BLaER1 treated with 17β-estradiol and CSF1 and Interleukin-3, amounts not matched to agents 10 nM and 100 nM (cell line): Measurements from ENCODE around the gene UGT1A10.
"Not testable (repeated sequence)": the region's sequence is repeated elsewhere in the genome, so short reads cannot be mapped to it uniquely, and the experiment has no call there.

Experiments used
- H3K27ac ChIP-seq, 11 experiments: shearing (Covaris generic); formaldehyde crosslinking; 2 replicates each; pipeline ENCODE4 v1.8.1; 2022
- H3K27me3 ChIP-seq, 11 experiments: shearing (Covaris generic); formaldehyde crosslinking; 2 replicates each; pipeline ENCODE4 v1.8.1; 2022
- H3K36me3 ChIP-seq, 11 experiments: shearing (Covaris generic); formaldehyde crosslinking; 2 replicates each; pipeline ENCODE4 v1.8.1; 2022
- H3K4me1 ChIP-seq, 10 experiments: shearing (Covaris generic); formaldehyde crosslinking; 2 replicates each; pipeline ENCODE4 v1.8.1; 2022
- H3K4me2 ChIP-seq, 11 experiments: shearing (Covaris generic); formaldehyde crosslinking; 2 replicates each; pipeline ENCODE4 v1.8.1; 2022
- H3K4me3 ChIP-seq, 10 experiments: shearing (Covaris generic); formaldehyde crosslinking; 2 replicates each; pipeline ENCODE4 v1.8.1; 2022
- H3K9ac ChIP-seq, 11 experiments: shearing (Covaris generic); formaldehyde crosslinking; 2 replicates each; pipeline ENCODE4 v1.8.1; 2022
- H3K9me3 ChIP-seq, 11 experiments: shearing (Covaris generic); formaldehyde crosslinking; replicated peaks in 1 of 11; 2 replicates each; pipeline ENCODE4 v1.8.1; 2022
- H4K20me1 ChIP-seq, 11 experiments: shearing (Covaris generic); formaldehyde crosslinking; 2 replicates each; pipeline ENCODE4 v1.8.1; 2022
- Cebpa-rat ChIP-seq, 11 experiments: shearing (Covaris generic); IDR thresholded peaks; 2 replicates each; pipeline ENCODE4 v1.8.1; 2022

UGT1A10 gene

GRCh38 chr2:233698740-233699139 is 62.5 kb downstream of the UGT1A10 start:
- Histone ChIP-seq H3K9ac (no peak overlapping the region), H3K4me1 (peaks cover 0 to 7% (median 0%) of the 10 kb centered on the region in 10 experiments; a peak in 3 of 20 replicates), H3K36me3 (no peaks in the 10 kb centered on the region), H3K4me3 (no peak overlapping the region), H3K27ac (no peak overlapping the region; a peak in 1 of 22 replicates), H4K20me1 (no peaks in the 10 kb centered on the region), H3K27me3 (no peaks in the 10 kb centered on the region), H3K4me2 (no peak overlapping the region), H3K9me3 (peaks cover 0 to 2% (median under 1%) of the 10 kb centered on the region in 11 experiments; a peak in 6 of 22 replicates)
- no peak for TF ChIP-seq Cebpa-rat (IDR thresholded peaks at IDR 0.05)

DNA sequence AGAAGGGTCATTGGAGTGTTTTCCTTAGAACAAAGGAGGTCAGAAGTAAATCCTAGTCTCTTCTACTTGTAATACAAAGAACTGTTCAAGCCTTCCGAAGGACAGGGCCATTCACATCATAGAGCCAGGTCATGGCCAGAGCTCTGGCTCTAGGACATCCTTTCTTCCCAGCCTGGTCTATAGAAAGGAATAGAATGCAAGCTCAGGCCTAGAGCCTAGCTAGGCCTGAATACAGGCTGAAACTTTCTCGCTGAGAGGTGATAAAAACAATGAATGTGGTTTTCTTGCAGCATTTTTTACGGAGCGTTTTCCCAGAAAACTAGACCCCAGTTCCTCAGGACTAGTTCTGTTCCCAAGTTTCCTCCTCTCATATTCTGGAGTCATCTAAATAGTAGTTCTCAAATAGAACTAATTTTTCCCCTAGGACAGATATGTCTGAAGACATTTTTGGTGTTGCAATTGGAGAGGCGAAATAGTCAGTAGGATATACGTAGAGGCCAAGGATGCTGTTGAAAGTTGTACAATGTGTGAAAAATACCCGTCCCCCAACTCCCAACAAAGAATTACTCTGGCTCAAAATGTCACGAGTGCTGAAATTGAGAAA is 63.3 kb downstream of the UGT1A10 start:
- no peak for TF ChIP-seq Cebpa-rat (IDR thresholded peaks at IDR 0.05)
- H4K20me1 ChIP-seq = no peaks in the 10 kb centered on the region
- no peaks in the 10 kb centered on the region for H3K27me3 ChIP-seq
- H3K4me3 ChIP-seq = no peak overlapping the region
- peaks cover 0 to 7% (median 0%) of the 10 kb centered on the region in 10 experiments; a peak in 3 of 20 replicates for H3K4me1 ChIP-seq
- peaks cover 0 to 6% (median 4%) of the 10 kb centered on the region in 11 experiments; a peak in 7 of 22 replicates for H3K9me3 ChIP-seq
- no peaks in the 10 kb centered on the region for H3K36me3 ChIP-seq
- H3K9ac ChIP-seq = no peak overlapping the region; a peak in 1 of 22 replicates
- H3K27ac ChIP-seq = peak overlapping the region in 7 of 11 experiments; percentile 8 to 57 (median 47); a peak in 7 of 22 replicates
- H3K4me2 ChIP-seq = peak overlapping the region in 2 of 11 experiments; percentile 24 to 37; a peak in 2 of 22 replicates

GRCh38 chr2:233700028-233700635 is 63.9 kb downstream of the UGT1A10 start:
- Histone ChIP-seq H3K36me3 (no peaks in the 10 kb centered on the region), H3K4me3 (no peak overlapping the region), H3K9ac (no peak overlapping the region; a peak in 2 of 22 replicates), H3K9me3 (peaks cover 0 to 6% (median 4%) of the 10 kb centered on the region in 11 experiments; a peak in 7 of 22 replicates), H3K27ac (peak overlapping the region in 7 of 11 experiments; percentile 8 to 57 (median 47); a peak in 7 of 22 replicates), H3K4me2 (peak overlapping the region in 2 of 11 experiments; percentile 24 to 37; a peak in 2 of 22 replicates), H3K27me3 (no peaks in the 10 kb centered on the region), H4K20me1 (no peaks in the 10 kb centered on the region), H3K4me1 (peaks cover 0 to 7% (median 0%) of the 10 kb centered on the region in 10 experiments; a peak in 3 of 20 replicates)
- TF ChIP-seq Cebpa-rat (IDR thresholded peaks at IDR 0.05) = no peak

GRCh38 chr2:233700842-233701241 is 64.6 kb downstream of the UGT1A10 start:
- H3K4me2 ChIP-seq, H3K9ac ChIP-seq, H3K4me1 ChIP-seq, H3K9me3 ChIP-seq, H4K20me1 ChIP-seq, H3K27me3 ChIP-seq, H3K27ac ChIP-seq, H3K36me3 ChIP-seq, H3K4me3 ChIP-seq: not testable (repeated sequence)

- Histone ChIP-seq H4K20me1 (no peaks in the 10 kb centered on the region), H3K4me3 (no peak overlapping the region), H3K27ac (no peak overlapping the region), H3K36me3 (no peaks in the 10 kb centered on the region), H3K9ac (no peak overlapping the region), H3K27me3 (no peaks in the 10 kb centered on the region), H3K9me3 (peaks cover 0 to 6% (median 4%) of the 10 kb centered on the region in 11 experiments; a peak in 7 of 22 replicates), H3K4me2 (no peak overlapping the region), H3K4me1 (peaks cover 0 to 7% (median 0%) of the 10 kb centered on the region in 10 experiments; a peak in 3 of 20 replicates)
- no peak for TF ChIP-seq Cebpa-rat (IDR thresholded peaks at IDR 0.05)
Observed at GRCh38 chr2:233702238-233702637, 66.0 kb downstream of the UGT1A10 start.

DNA sequence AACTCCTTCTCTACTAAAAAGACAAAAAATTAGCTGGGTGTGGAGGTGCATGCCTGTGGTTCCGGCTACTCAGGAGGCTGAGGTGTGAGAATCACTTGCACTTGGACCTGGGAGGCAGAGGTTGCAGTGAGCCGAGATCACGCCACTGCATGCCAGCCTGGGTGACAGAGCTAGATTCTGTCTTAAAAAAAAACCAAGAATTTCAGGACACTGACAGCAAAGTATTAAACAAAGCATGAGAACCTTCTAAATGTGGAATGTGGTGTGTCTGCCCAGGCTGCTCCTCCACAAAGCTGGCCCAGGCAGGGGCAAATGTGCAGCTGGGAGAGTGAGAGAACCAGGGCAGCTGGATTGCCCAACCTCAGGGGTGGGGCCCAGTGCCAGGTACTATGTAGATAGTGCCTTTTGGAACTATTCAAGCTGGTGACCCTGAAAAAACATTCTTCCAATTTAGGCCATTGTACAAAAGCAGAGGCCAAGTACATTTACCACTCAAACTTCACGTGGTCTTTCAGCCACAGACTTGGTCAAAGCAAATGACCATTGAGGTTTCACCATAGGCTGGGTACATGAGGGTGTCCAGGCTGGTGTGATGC is 69.8 kb downstream of the UGT1A10 start:
- Histone ChIP-seq H3K9me3 (peaks cover 0 to 6% (median 4%) of the 10 kb centered on the region in 11 experiments; a peak in 7 of 22 replicates), H3K4me3 (no peak overlapping the region), H3K9ac (no peak overlapping the region), H4K20me1 (no peaks in the 10 kb centered on the region), H3K27me3 (no peaks in the 10 kb centered on the region), H3K4me1 (no peaks in the 10 kb centered on the region), H3K4me2 (no peak overlapping the region), H3K36me3 (no peaks in the 10 kb centered on the region), H3K27ac (no peak overlapping the region)
- no peak for TF ChIP-seq Cebpa-rat (IDR thresholded peaks at IDR 0.05)

DNA sequence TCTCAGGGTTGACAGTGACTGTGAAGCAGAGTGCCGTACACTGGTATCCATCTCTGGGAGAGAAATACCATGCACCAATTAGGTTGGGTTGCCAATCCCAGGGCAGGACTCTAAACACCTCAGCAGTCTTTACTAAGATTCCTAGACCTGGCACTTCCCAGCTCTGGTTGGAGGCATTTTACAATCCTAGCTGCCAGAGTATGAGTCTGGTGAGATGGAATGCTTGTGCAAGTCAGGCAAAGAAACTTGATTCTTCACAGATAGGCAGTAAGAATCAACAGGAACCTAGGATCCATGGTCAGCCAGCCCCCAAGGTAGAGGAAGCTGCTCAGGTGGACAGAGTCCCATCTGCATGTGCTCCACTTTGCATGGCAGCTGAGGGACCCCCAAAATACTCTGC is 70.5 kb downstream of the UGT1A10 start:
- no peaks in the 10 kb centered on the region for H3K27me3 ChIP-seq
- no peak overlapping the region for H3K4me2 ChIP-seq
- H3K36me3 ChIP-seq = no peaks in the 10 kb centered on the region
- no peak overlapping the region for H3K9ac ChIP-seq
- no peaks in the 10 kb centered on the region for H3K4me1 ChIP-seq
- no peak for TF ChIP-seq Cebpa-rat (IDR thresholded peaks at IDR 0.05)
- H3K4me3 ChIP-seq = no peak overlapping the region
- no peak overlapping the region for H3K27ac ChIP-seq
- H4K20me1 ChIP-seq = no peaks in the 10 kb centered on the region
- peaks cover 0 to 6% (median 4%) of the 10 kb centered on the region in 11 experiments; a peak in 7 of 22 replicates for H3K9me3 ChIP-seq

GRCh38 chr2:233707940-233708644 is 71.8 kb downstream of the UGT1A10 start:
- TF ChIP-seq Cebpa-rat (IDR thresholded peaks at IDR 0.05) = no peak
- Histone ChIP-seq H3K36me3 (no peaks in the 10 kb centered on the region), H3K9me3 (peaks cover 0 to 6% (median 4%) of the 10 kb centered on the region in 11 experiments; a peak in 7 of 22 replicates), H3K27me3 (no peaks in the 10 kb centered on the region), H3K27ac (no peak overlapping the region), H3K4me2 (no peak overlapping the region), H4K20me1 (no peaks in the 10 kb centered on the region), H3K9ac (no peak overlapping the region), H3K4me1 (no peaks in the 10 kb centered on the region), H3K4me3 (no peak overlapping the region)

- no peak for TF ChIP-seq Cebpa-rat (IDR thresholded peaks at IDR 0.05)
- Histone ChIP-seq H3K9me3 (peaks cover 0 to 3% (median 1%) of the 10 kb centered on the region in 11 experiments; a peak in 7 of 22 replicates), H3K4me2 (no peak overlapping the region), H4K20me1 (no peaks in the 10 kb centered on the region), H3K36me3 (no peaks in the 10 kb centered on the region), H3K9ac (no peak overlapping the region), H3K4me1 (no peaks in the 10 kb centered on the region), H3K4me3 (no peak overlapping the region), H3K27ac (no peak overlapping the region), H3K27me3 (no peaks in the 10 kb centered on the region)
Observed at GRCh38 chr2:233708942-233709341, 72.7 kb downstream of the UGT1A10 start.
